ENCODE results near the gene DMRTB1.

DNA sequence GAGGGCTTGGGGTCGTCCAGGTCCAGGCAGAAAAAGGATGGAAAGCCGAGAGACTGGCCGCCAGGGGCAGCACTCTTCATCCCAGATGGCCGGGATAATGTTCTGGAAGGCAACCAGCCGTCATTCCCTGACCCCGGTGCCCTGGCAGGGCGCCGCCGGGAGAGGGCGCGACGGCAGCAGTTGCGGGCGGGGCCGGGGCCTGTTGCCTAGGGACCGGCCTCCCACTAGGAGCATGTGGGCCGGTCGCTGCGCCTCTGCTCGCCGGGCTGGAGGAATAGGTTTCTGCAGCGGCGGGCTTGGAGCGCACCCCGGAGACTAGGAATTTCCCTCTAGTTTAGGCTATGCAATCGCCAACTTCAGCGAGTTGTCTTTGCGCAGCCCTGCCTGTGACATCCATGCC lies 11.0 kb downstream of the DMRTB1 start:
- TF ChIP-seq POLR2AphosphoS5 (IDR thresholded peaks at IDR 0.05; ENCODE audit: low read depth, low read length) (no peak), REST (IDR thresholded peaks at IDR 0.05; ENCODE audit: insufficient read depth in 1 of 2, low read depth in 2 of 2, low read length in 1 of 2) (no peak)
- TF ChIP-seq, protein P1, sequence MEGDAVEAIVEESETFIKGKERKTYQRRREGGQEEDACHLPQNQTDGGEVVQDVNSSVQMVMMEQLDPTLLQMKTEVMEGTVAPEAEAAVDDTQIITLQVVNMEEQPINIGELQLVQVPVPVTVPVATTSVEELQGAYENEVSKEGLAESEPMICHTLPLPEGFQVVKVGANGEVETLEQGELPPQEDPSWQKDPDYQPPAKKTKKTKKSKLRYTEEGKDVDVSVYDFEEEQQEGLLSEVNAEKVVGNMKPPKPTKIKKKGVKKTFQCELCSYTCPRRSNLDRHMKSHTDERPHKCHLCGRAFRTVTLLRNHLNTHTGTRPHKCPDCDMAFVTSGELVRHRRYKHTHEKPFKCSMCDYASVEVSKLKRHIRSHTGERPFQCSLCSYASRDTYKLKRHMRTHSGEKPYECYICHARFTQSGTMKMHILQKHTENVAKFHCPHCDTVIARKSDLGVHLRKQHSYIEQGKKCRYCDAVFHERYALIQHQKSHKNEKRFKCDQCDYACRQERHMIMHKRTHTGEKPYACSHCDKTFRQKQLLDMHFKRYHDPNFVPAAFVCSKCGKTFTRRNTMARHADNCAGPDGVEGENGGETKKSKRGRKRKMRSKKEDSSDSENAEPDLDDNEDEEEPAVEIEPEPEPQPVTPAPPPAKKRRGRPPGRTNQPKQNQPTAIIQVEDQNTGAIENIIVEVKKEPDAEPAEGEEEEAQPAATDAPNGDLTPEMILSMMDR (IDR thresholded peaks at IDR 0.05), result no peak; the same call in 1 of the 2 replicates
